ENCODE results near the gene VBP1. TPM values are rescaled to one million over a fixed set of nuclear protein-coding genes. Genes with fewer than 3 reads are reported as not detected.

Gene VBP1
- total RNA-seq, result 10 to 100 TPM; 14.5 to 18.9 (median 16.8) TPM
- long read RNA-seq, transcript VBP1-201 (6 exons, 1,686 nt), result major isoform, 7 of 7 reads
- long read RNA-seq, partial matches to known transcripts, result 0 of 7 reads
- long read RNA-seq, other reads (novel, unspliced or antisense), result 0 of 7 reads

- H3K4me1 ChIP-seq, result no peaks in the 10 kb centered on the region
- H3K36me3 ChIP-seq, result no peaks in the 10 kb centered on the region
- no peaks in the 10 kb centered on the region for H3K9me3 ChIP-seq
- TF ChIP-seq, protein P1, sequence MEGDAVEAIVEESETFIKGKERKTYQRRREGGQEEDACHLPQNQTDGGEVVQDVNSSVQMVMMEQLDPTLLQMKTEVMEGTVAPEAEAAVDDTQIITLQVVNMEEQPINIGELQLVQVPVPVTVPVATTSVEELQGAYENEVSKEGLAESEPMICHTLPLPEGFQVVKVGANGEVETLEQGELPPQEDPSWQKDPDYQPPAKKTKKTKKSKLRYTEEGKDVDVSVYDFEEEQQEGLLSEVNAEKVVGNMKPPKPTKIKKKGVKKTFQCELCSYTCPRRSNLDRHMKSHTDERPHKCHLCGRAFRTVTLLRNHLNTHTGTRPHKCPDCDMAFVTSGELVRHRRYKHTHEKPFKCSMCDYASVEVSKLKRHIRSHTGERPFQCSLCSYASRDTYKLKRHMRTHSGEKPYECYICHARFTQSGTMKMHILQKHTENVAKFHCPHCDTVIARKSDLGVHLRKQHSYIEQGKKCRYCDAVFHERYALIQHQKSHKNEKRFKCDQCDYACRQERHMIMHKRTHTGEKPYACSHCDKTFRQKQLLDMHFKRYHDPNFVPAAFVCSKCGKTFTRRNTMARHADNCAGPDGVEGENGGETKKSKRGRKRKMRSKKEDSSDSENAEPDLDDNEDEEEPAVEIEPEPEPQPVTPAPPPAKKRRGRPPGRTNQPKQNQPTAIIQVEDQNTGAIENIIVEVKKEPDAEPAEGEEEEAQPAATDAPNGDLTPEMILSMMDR (IDR thresholded peaks at IDR 0.05), result peak in 3 of 4 donors; percentile 36 to 45 (median 39)
- no peak for TF ChIP-seq POLR2A (IDR thresholded peaks at IDR 0.05)
- DNase-seq (peak; percentile 91 to 95 (median 94)), ATAC-seq (peak; percentile 97 to 99 (median 98))
- intact Hi-C loops (cut with DNase I), result no loop called here
- 46% methylated on average over 40 of the region's 53 CpGs for WGBS (ENCODE audit: insufficient coverage, low coverage, low lambda C conversion rate, missing lambda C conversion rate)
- no peaks in the 10 kb centered on the region for H3K27me3 ChIP-seq
- peak within 1 kb of the TSS; percentile 58 to 72 (median 68) for H3K4me3 ChIP-seq
- peak within 1 kb of the TSS; percentile 64 to 68 (median 66) for H3K27ac ChIP-seq
Measured at GRCh38 chrX:155216179-155216939, at the start of gene VBP1. TSS of gene VBP1 (plus strand) at chrX:155216460. CDS start at chrX:155216483, 23 bp downstream.

- Histone ChIP-seq H3K36me3 (no peaks in the 10 kb centered on the region), H3K9me3 (no peaks in the 10 kb centered on the region), H3K27ac (no peak overlapping the region), H3K4me3 (no peak overlapping the region), H3K4me1 (no peaks in the 10 kb centered on the region), H3K27me3 (no peaks in the 10 kb centered on the region)
- no peak for DNase-seq
- WGBS (ENCODE audit: insufficient coverage, low coverage, low lambda C conversion rate, missing lambda C conversion rate), result 16% methylated on average over 2 of the region's 2 CpGs
- no peak for ATAC-seq
- TF ChIP-seq, protein P1 (IDR thresholded peaks at IDR 0.05), result no peak
- TF ChIP-seq POLR2A (IDR thresholded peaks at IDR 0.05), result no peak
- intact Hi-C loops (cut with DNase I), result no loop called here
Measured at GRCh38 chrX:155169881-155170280, 46.4 kb upstream of the VBP1 start.

- Histone ChIP-seq H3K36me3 (no peaks in the 10 kb centered on the region), H3K4me3 (no peak overlapping the region), H3K9me3 (no peaks in the 10 kb centered on the region), H3K4me1 (no peaks in the 10 kb centered on the region), H3K27me3 (no peaks in the 10 kb centered on the region), H3K27ac (no peak overlapping the region)
- TF ChIP-seq, protein P1 (IDR thresholded peaks at IDR 0.05), result peak in 2 of 4 donors; percentile 5 to 34
- TF ChIP-seq POLR2A (IDR thresholded peaks at IDR 0.05), result no peak
- ATAC-seq (no peak), DNase-seq (no peak)
- intact Hi-C loops (cut with DNase I), result no loop called here
Measured at GRCh38 chrX:155179346-155179997, 36.8 kb upstream of the VBP1 start.

GRCh38 chrX:155188786-155189185, 27.5 kb upstream of the VBP1 start:
- no peak overlapping the region for H3K27ac ChIP-seq
- H3K4me1 ChIP-seq, result no peaks in the 10 kb centered on the region
- intact Hi-C loops (cut with DNase I), result no loop called here
- 47% methylated on average over 5 of the region's 5 CpGs for WGBS (ENCODE audit: insufficient coverage, low coverage, low lambda C conversion rate, missing lambda C conversion rate)
- no peaks in the 10 kb centered on the region for H3K36me3 ChIP-seq
- H3K4me3 ChIP-seq, result no peak overlapping the region
- no peaks in the 10 kb centered on the region for H3K27me3 ChIP-seq
- ATAC-seq, result no peak
- DNase-seq, result no peak
- no peak for TF ChIP-seq POLR2A (IDR thresholded peaks at IDR 0.05)
- TF ChIP-seq, protein P1 (IDR thresholded peaks at IDR 0.05), result no peak
- H3K9me3 ChIP-seq, result peaks cover 0 to 3% (median 0%) of the 10 kb centered on the region in 4 donors

Data from right lobe of liver (tissue), 6 donors.